HG03439 (cell line): ENCODE measurements around the gene RASA2.

Experiments used
- ATAC-seq: cut with Tn5 transposase; IDR thresholded peaks from one replicate; pipeline ENCODE4 v1.9.1; 2021; ENCODE audit warnings: mild to moderate bottlenecking, moderate library complexity; ENCODE audit not compliant: unreplicated experiment

Gene RASA2, protein sequence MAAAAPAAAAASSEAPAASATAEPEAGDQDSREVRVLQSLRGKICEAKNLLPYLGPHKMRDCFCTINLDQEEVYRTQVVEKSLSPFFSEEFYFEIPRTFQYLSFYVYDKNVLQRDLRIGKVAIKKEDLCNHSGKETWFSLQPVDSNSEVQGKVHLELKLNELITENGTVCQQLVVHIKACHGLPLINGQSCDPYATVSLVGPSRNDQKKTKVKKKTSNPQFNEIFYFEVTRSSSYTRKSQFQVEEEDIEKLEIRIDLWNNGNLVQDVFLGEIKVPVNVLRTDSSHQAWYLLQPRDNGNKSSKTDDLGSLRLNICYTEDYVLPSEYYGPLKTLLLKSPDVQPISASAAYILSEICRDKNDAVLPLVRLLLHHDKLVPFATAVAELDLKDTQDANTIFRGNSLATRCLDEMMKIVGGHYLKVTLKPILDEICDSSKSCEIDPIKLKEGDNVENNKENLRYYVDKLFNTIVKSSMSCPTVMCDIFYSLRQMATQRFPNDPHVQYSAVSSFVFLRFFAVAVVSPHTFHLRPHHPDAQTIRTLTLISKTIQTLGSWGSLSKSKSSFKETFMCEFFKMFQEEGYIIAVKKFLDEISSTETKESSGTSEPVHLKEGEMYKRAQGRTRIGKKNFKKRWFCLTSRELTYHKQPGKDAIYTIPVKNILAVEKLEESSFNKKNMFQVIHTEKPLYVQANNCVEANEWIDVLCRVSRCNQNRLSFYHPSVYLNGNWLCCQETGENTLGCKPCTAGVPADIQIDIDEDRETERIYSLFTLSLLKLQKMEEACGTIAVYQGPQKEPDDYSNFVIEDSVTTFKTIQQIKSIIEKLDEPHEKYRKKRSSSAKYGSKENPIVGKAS

DNA sequence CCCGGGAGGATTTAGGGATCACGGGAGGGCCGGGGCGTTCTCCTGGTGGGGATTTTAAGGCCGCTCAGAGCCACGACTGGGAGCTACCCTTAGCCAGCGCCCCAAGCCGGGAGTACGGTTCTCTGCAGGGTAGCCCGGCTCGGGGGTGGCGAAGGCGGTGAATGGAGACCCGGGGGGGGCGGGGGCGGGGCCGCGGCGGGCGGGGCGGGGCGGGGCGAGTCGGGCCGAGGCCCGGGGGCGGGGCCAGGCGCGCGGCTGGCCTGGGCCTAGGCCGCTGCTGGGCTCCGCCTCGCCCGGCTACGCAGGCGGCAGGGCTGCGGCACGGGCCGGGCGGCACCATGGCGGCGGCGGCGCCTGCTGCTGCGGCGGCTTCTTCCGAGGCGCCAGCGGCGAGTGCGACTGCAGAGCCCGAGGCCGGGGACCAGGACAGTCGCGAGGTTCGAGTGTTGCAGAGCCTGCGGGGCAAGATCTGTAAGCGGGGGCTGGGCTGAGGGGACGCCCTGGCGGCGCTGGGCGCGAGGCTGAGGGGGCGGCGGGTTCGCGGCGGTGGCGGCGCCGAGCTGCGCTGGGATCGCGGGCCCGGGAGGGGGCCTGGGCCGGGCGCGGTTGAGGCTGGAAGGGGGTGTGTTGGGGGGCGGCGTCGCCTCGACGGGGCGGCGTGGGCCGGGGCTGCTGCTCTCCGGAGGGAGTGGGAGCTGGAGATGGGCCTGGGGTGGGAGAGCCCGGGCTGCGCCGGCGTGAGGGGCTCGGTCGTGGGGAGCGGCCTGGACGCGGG lies at the start of gene RASA2:
Gene RASA2, plus strand, starts transcription at position 282 of the 775 bp plus-strand sequence. Its CDS starts 57 bp downstream, at position 339.
- peak; percentile 68 for ATAC-seq

DNA sequence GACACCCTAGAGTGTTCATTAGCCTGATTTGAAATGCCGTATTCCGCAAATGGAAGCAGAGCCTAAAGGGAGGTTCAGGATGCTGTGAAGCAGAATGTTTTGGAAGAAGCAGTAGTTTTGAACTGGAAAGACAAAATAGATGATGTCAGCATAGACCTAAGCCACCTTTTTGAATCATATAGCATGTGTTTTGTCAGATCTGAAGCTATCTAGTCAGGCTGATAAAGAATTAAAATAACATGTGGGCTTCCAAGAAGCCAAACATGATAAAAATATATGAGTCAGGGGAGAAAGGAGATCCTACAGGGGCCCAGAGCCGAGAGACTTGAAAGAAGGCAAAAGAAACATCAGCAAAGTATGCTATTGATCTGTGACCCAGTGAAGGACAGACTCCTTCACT lies 47.2 kb upstream of the RASA2 start:
- no peak for ATAC-seq

DNA sequence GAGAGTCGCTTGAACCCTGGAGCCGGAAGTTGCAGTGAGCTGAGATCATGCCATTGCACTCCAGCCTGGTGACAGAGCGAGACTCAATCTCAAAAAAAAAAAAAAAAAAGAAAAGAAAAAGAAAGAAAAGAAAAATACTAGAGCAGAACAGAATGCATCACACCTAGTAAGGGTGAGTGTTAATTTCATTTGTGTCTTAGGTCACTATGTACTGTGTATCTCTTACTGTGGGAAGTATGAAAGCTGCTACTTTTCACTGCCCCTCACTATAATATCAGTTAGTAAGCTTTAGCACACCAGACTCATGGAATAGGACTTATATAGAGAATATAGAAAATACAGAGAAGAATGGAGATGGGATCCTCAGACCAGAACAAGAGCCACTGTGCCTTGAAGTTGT lies 45.9 kb upstream of the RASA2 start:
- ATAC-seq, result peak; percentile 18

DNA sequence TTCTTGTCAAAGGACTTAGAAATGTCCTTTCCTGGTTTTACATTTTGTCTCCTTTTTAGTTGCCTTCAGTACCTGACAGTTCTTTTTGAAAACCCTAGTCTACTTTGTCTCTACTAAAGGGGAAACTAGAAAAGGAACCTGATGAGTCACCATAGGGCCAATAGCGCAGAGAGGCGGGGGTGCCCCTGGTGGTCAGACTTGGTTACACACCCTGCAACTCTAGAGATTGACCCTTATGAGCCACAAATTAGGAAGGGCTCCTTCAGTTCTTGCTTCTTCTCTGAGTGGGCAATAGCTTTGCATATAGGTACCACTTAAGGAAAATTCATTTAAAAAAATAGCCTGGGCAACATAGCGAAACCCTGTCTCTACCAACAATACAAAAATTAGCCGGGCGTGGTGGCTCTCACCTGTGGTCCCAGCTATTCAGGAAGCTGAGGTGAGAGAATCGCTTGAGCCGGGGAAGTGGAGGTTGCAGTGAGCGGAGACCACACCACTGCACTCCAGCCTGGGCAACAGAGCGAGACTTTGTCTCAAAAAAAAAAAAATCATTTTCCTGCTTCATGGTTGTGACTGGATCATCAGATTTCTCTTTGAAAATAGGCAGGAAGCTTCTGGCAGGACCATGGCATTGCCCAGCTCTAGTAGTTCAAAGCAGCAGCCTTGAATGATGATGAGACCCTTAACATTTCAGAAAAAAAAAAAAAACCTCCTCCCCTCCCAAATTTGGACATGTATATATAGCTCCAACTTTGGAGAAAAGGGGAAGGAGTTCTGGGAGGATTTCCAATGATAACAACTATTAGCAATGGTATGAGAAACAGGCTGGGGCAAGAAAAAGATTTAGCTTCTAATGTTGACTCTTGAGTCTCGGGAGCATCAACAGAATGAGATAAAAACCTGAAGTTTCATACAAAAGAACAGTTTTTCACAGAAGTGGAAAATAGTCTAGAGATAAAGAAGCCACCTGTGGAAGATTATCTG lies 45.2 kb upstream of the RASA2 start:
- ATAC-seq, result peak; percentile 92

DNA sequence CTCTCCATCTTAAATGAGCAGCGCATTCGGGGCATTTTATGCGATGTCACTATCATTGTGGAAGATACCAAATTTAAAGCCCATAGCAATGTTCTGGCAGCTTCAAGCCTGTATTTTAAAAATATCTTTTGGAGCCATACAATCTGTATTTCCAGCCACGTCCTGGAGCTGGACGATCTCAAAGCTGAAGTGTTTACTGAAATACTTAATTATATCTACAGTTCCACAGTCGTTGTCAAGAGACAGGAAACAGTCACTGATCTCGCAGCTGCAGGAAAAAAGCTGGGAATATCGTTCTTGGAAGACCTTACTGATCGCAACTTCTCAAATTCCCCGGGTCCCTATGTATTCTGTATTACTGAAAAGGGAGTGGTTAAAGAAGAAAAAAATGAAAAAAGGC lies 44.4 kb upstream of the RASA2 start:
- ATAC-seq, result no peak

DNA sequence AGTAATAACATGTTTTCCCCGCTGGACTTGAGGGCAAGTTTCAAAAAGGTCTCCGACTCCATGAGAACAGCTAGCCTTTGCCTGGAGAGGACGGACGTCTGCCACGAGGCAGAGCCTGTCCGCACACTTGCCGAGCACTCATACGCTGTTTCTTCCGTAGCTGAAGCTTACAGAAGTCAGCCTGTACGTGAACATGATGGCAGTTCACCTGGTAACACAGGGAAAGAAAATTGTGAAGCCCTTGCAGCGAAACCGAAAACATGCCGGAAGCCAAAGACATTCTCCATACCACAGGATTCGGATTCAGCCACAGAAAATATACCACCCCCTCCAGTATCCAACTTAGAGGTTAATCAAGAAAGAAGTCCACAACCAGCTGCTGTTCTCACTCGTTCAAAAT lies 43.9 kb upstream of the RASA2 start:
- no peak for ATAC-seq

DNA sequence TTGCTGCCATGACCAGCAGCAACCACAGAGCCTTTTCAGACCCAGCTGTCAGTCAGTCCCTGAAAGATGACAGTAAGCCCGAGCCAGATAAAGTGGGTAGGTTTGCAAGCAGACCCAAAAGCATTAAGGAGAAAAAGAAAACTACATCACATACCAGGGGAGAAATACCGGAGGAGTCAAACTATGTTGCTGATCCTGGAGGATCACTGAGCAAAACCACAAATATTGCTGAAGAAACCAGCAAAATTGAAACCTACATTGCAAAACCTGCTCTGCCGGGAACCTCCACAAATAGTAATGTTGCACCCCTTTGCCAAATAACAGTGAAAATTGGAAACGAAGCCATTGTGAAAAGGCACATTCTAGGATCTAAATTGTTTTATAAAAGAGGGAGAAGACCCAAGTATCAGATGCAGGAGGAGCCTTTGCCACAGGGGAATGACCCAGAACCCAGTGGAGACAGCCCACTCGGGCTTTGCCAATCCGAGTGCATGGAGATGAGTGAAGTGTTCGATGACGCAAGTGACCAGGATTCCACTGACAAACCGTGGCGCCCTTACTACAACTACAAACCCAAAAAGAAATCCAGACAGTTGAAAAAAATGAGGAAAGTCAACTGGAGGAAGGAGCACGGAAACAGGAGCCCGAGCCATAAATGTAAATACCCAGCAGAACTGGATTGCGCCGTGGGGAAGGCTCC lies 42.1 kb upstream of the RASA2 start:
- ATAC-seq, result no peak

DNA sequence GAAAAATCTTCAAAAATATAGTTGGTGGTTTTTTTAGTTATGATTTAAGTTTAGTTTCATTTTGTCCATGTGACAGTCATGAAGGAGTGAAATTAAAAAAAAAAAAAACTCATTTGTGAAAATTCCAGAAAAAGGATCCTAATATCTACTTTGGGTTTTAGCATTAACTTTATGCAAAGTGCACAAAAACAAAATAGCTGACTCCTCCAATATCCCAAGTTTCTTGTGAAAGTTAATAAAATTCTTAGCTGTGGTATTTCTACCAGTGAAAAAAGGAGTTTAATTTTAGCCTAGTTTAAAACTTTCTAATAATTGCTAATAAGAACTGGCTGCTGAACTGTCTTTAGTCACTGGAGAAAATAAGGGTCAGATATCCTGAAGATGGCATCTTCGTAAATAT lies 40.8 kb upstream of the RASA2 start:
- ATAC-seq, result no peak

DNA sequence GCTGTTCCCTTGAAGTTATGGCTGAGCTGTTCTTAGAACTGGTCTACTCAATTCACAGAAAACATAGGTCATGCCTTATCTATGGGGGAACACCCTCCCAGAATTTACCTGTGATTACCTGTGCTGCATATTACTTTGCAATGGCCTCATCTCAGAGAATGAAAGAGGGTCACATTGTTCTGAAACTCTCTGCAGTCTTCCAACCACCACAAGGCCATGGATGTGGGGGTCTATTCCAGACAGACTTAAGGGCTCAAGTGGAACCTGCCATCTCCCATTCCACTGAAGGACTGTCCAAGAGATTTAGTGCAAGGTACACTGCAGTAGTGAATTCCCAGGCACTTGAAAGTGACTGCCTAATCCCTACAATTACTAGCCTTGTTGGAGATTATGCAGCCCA lies 40.1 kb upstream of the RASA2 start:
- ATAC-seq, result no peak

DNA sequence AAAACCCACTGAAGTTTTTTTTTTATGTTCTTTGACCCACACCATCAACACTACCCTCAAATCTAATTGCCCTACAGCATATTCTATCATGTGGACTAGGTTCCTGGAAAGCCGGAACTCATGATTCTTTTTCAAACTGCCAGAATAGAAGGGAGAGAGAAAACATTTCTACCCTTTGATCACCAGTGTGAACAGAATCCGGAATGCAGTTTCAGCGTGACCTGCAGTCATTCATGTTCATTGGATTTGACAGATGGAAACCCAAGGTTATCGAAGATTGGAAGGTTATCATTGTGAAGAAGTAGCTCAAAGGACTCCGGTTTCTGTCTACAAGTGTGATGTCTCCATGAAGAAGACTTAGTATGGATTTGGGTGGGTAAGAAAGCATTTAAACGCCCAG lies 39.4 kb upstream of the RASA2 start:
- no peak for ATAC-seq

DNA sequence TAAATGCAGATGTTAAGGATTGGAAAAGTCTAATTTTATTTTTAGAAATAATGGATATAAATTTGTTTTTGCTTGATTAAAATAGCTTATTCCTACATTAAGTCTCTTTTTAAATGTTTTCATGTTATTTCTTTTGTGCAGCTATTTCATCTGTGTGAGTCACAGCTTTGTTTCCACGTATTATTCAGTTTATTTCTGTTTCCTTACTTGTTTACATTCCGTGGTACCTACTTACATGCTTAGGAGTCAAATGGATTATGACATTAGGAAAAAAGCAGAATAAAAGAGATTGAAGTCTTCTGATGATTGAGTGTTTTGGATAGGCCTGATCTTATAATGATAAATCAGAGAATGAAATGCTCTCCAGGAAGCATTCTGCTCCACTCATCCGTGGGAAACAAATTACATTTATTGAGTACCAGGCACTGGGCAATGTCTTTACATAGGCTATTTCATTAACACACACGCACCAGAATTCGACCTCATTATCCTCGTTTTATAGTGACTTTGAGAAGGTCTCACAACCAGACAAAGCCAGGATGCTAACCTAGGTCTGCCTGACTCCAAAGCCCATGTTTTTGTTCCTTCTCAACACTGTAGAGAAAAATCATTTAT lies 38.1 kb upstream of the RASA2 start:
- no peak for ATAC-seq

DNA sequence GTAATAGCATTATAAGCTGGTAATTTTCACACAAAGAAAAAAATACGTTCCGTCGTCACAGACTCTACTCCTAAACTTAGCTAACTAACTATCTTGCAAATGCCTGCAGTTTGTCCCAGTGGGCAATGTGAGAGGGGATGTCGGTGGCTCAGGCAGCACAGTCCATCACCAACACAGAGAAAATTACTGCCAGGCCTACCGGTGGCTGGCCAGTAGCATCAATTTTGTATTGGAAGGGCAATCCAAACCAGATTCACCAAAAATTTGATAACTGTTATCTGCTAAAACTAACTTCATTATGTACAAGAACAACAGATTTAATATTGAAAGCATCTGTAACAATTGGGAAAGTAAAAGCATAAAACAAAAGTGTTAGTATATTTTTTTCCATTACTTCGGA lies 37.4 kb upstream of the RASA2 start:
- ATAC-seq, result no peak

DNA sequence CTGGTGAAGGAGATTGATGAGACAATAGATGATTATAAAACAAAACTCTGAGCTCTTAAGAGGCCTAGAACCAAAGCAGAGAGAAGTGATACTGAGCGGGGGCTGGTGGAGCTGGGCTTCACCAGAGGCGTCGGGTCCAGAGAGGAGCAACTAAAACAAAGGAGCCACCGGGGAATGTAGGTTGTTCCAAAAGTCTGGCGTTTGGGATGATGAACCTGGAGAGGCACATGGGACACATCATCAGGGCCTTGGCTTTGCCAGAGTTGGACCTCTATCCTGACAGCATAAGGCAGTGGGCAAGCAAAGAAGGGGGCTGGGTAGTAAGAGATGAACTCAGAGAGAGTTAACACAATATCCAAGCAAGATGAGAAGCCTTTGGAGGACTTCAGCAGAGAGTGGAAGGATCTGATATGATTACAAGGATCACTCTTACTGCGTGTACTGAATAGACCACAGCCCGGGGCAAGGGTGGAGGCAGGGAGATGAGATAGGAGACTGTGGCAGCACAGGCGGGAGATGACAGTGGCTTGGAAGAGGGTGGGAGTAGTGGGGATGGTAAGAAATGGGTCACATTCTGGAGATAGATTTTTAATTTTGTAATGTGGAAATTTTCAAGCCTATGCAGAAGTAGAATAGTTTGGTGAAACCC lies 36.0 kb upstream of the RASA2 start:
- no peak for ATAC-seq

DNA sequence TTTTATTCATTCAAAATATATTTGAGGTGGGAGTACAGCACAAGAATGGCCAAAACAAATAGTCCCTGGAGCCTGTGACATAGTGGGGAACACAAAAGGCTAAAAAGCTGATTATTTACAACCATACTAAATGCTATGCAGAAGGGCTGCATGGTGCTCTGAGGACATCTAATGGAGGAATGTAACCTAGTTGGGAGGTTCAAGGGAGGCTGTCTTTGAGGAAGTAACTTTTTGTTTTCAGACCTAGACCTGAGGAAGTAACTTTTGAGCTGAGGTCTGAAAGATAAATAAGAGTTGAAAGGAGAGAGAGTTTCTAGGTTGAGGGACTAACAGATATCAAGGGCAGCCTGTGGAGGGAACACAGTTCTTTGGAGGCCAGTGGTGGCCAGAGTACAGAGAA lies 34.8 kb upstream of the RASA2 start:
- ATAC-seq, result peak; percentile 56

DNA sequence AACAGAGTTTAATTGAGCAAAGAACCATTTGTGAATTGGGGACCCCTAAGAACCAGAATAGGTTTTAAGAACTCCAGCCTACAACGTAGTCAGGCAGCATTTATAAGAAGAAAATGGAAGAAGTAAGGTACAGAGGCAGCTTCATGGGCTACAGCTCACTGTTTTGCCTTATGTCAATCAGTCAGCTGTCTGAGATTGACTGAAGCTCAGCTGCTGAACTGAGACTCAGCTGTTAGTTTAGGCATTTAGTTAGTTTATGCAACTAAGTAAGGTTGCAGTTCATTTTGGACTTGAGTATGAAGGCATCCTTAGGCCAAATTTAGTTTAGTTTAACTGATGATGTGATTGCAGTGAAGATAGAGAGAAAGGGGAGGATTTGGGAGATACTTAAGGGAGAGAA lies 34.1 kb upstream of the RASA2 start:
- ATAC-seq, result no peak

DNA sequence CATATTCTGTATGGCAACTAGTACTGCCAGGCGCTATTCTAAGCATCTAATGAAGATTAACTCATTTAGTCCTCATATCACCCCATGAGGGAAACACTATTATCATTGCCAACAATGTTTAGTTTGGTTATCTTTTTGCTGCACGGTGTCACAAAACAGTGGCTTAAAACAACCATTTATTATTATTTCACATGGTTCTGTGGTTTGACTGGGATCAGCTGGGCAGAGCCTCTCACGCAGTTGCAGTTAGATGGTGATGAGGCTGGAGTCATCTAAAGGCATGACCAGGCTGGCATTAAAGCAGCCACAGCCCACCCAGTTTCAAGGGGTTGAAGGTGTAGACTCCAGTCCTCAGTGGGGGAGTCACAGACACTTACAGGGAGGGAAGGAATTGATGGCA lies 32.8 kb upstream of the RASA2 start:
- no peak for ATAC-seq

DNA sequence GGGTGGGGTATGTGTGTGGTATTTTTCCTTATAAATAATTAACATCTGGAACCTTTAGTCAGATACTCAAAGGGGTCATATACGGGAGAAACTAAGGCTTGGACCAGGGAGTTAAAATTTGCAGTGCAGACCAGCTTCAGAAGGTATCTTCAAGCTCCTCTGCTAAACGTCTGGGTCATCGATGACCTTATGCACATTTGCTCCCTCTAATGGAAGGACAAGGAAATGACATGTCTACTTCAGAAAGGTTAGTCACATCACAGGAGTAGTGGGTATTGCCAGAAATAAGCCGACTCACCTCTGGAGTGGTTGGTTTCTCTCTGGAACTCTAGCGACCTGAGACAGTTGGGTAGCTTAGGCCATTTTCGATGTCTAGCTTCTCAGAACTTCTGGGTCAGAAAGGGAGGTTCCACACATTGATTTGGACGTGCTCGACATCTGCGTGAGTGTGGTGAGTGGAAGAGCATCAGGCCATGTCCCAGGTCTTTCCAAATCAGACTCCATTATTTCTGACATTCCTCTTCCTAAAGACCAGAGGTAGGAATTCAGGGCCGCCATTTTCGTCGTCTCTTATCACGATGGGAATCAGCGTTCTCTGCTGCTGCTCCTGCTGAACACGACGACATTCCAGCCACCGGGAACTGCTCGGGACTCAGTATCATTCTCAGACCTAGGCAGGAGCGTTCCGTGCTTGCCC lies 31.8 kb upstream of the RASA2 start:
- ATAC-seq, result peak; percentile 42
